ENCODE data around the gene TAPT1.

GRCh38 chr4:16270454-16271328 lies 44.4 kb upstream of the TAPT1 start:
- TF ChIP-seq, protein P1, sequence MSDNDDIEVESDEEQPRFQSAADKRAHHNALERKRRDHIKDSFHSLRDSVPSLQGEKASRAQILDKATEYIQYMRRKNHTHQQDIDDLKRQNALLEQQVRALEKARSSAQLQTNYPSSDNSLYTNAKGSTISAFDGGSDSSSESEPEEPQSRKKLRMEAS (IDR thresholded peaks at IDR 0.05) = no peak
- TF ChIP-seq, protein P2, sequence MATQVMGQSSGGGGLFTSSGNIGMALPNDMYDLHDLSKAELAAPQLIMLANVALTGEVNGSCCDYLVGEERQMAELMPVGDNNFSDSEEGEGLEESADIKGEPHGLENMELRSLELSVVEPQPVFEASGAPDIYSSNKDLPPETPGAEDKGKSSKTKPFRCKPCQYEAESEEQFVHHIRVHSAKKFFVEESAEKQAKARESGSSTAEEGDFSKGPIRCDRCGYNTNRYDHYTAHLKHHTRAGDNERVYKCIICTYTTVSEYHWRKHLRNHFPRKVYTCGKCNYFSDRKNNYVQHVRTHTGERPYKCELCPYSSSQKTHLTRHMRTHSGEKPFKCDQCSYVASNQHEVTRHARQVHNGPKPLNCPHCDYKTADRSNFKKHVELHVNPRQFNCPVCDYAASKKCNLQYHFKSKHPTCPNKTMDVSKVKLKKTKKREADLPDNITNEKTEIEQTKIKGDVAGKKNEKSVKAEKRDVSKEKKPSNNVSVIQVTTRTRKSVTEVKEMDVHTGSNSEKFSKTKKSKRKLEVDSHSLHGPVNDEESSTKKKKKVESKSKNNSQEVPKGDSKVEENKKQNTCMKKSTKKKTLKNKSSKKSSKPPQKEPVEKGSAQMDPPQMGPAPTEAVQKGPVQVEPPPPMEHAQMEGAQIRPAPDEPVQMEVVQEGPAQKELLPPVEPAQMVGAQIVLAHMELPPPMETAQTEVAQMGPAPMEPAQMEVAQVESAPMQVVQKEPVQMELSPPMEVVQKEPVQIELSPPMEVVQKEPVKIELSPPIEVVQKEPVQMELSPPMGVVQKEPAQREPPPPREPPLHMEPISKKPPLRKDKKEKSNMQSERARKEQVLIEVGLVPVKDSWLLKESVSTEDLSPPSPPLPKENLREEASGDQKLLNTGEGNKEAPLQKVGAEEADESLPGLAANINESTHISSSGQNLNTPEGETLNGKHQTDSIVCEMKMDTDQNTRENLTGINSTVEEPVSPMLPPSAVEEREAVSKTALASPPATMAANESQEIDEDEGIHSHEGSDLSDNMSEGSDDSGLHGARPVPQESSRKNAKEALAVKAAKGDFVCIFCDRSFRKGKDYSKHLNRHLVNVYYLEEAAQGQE (IDR thresholded peaks at IDR 0.05; ENCODE audit: low read depth) = no peak
- TF ChIP-seq NFIC (IDR thresholded peaks at IDR 0.05) (no peak), EP300 (IDR thresholded peaks at IDR 0.05; ENCODE audit: borderline replicate concordance) (no peak), EGR1 (IDR thresholded peaks at IDR 0.05) (no peak), RAD21 (IDR thresholded peaks at IDR 0.05; ENCODE audit: low read depth) (no peak), TEAD4 (IDR thresholded peaks at IDR 0.05) (no peak), FOXM1 (IDR thresholded peaks at IDR 0.05; ENCODE audit: borderline replicate concordance, low read depth) (no peak), TCF12 (IDR thresholded peaks at IDR 0.05; ENCODE audit: low read depth) (no peak), CEBPB (IDR thresholded peaks at IDR 0.05) (no peak), TAF1 (IDR thresholded peaks at IDR 0.05; ENCODE audit: low read depth) (no peak)
